Midbrain (tissue), 1 donor: ENCODE results near the gene GAB2.

Experiments used
- DNase-seq: peaks from one replicate; lab custom pipeline; 2025; lab: John Stamatoyannopoulos, UW

The GAB2 gene

GRCh38 chr11:78400116-78400515, 17.5 kb downstream of the GAB2 start:
- no peak for DNase-seq

GRCh38 chr11:78399136-78399535, 18.5 kb downstream of the GAB2 start:
- DNase-seq = no peak

- DNase-seq = no peak
These were observed 18.9 kb downstream of the GAB2 start for GRCh38 chr11:78398715-78399114.

GRCh38 chr11:78397398-78397797, 20.2 kb downstream of the GAB2 start:
- no peak for DNase-seq

GRCh38 chr11:78395597-78395996, 22.0 kb downstream of the GAB2 start:
- no peak for DNase-seq

GRCh38 chr11:78392854-78393253, 24.8 kb downstream of the GAB2 start:
- no peak for DNase-seq

- no peak for DNase-seq
These were observed 26.2 kb downstream of the GAB2 start for GRCh38 chr11:78391424-78391823.

GRCh38 chr11:78390809-78391208, 26.8 kb downstream of the GAB2 start:
- no peak for DNase-seq

GRCh38 chr11:78386215-78386941, 31.2 kb downstream of the GAB2 start:
- no peak for DNase-seq

- DNase-seq = no peak
These were observed 32.4 kb downstream of the GAB2 start for GRCh38 chr11:78385205-78385604.

GRCh38 chr11:78384231-78384630, 33.4 kb downstream of the GAB2 start:
- no peak for DNase-seq

- DNase-seq = no peak
These were observed 35.8 kb downstream of the GAB2 start for GRCh38 chr11:78381865-78382264.

GRCh38 chr11:78380615-78381051, 37.0 kb downstream of the GAB2 start:
- DNase-seq = no peak

GRCh38 chr11:78379039-78379670, 38.5 kb downstream of the GAB2 start:
- DNase-seq = no peak

GRCh38 chr11:78377625-78378418, 39.8 kb downstream of the GAB2 start:
- DNase-seq = no peak

GRCh38 chr11:78376858-78377257, 40.8 kb downstream of the GAB2 start:
- no peak for DNase-seq

- no peak for DNase-seq
These were observed 42.7 kb downstream of the GAB2 start for GRCh38 chr11:78374917-78375316.

GRCh38 chr11:78373689-78374088, 43.9 kb downstream of the GAB2 start:
- peak; percentile 47 for DNase-seq

- DNase-seq = no peak
These were observed 45.4 kb downstream of the GAB2 start for GRCh38 chr11:78372114-78372768.

- DNase-seq = no peak
These were observed 46.3 kb downstream of the GAB2 start for GRCh38 chr11:78371221-78371891.

GRCh38 chr11:78370406-78371172, 47.0 kb downstream of the GAB2 start:
- DNase-seq = peak; percentile 57
